ENCODE data around the gene ZDHHC6. TPM values are rescaled to one million over a fixed set of nuclear protein-coding genes. Genes with fewer than 3 reads are reported as not detected.

Gene ZDHHC6
- total and polyA plus RNA-seq, 2 of the 8 experiments (the other 6 are each of a cell fraction or from before 2014, with no cell fraction given), result 13.6 to 27.4 TPM

- TF ChIP-seq, protein P1, sequence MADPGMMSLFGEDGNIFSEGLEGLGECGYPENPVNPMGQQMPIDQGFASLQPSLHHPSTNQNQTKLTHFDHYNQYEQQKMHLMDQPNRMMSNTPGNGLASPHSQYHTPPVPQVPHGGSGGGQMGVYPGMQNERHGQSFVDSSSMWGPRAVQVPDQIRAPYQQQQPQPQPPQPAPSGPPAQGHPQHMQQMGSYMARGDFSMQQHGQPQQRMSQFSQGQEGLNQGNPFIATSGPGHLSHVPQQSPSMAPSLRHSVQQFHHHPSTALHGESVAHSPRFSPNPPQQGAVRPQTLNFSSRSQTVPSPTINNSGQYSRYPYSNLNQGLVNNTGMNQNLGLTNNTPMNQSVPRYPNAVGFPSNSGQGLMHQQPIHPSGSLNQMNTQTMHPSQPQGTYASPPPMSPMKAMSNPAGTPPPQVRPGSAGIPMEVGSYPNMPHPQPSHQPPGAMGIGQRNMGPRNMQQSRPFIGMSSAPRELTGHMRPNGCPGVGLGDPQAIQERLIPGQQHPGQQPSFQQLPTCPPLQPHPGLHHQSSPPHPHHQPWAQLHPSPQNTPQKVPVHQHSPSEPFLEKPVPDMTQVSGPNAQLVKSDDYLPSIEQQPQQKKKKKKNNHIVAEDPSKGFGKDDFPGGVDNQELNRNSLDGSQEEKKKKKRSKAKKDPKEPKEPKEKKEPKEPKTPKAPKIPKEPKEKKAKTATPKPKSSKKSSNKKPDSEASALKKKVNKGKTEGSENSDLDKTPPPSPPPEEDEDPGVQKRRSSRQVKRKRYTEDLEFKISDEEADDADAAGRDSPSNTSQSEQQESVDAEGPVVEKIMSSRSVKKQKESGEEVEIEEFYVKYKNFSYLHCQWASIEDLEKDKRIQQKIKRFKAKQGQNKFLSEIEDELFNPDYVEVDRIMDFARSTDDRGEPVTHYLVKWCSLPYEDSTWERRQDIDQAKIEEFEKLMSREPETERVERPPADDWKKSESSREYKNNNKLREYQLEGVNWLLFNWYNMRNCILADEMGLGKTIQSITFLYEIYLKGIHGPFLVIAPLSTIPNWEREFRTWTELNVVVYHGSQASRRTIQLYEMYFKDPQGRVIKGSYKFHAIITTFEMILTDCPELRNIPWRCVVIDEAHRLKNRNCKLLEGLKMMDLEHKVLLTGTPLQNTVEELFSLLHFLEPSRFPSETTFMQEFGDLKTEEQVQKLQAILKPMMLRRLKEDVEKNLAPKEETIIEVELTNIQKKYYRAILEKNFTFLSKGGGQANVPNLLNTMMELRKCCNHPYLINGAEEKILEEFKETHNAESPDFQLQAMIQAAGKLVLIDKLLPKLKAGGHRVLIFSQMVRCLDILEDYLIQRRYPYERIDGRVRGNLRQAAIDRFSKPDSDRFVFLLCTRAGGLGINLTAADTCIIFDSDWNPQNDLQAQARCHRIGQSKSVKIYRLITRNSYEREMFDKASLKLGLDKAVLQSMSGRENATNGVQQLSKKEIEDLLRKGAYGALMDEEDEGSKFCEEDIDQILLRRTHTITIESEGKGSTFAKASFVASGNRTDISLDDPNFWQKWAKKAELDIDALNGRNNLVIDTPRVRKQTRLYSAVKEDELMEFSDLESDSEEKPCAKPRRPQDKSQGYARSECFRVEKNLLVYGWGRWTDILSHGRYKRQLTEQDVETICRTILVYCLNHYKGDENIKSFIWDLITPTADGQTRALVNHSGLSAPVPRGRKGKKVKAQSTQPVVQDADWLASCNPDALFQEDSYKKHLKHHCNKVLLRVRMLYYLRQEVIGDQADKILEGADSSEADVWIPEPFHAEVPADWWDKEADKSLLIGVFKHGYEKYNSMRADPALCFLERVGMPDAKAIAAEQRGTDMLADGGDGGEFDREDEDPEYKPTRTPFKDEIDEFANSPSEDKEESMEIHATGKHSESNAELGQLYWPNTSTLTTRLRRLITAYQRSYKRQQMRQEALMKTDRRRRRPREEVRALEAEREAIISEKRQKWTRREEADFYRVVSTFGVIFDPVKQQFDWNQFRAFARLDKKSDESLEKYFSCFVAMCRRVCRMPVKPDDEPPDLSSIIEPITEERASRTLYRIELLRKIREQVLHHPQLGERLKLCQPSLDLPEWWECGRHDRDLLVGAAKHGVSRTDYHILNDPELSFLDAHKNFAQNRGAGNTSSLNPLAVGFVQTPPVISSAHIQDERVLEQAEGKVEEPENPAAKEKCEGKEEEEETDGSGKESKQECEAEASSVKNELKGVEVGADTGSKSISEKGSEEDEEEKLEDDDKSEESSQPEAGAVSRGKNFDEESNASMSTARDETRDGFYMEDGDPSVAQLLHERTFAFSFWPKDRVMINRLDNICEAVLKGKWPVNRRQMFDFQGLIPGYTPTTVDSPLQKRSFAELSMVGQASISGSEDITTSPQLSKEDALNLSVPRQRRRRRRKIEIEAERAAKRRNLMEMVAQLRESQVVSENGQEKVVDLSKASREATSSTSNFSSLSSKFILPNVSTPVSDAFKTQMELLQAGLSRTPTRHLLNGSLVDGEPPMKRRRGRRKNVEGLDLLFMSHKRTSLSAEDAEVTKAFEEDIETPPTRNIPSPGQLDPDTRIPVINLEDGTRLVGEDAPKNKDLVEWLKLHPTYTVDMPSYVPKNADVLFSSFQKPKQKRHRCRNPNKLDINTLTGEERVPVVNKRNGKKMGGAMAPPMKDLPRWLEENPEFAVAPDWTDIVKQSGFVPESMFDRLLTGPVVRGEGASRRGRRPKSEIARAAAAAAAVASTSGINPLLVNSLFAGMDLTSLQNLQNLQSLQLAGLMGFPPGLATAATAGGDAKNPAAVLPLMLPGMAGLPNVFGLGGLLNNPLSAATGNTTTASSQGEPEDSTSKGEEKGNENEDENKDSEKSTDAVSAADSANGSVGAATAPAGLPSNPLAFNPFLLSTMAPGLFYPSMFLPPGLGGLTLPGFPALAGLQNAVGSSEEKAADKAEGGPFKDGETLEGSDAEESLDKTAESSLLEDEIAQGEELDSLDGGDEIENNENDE (IDR thresholded peaks at IDR 0.05; ENCODE audit: insufficient replicate concordance, low read length), result no peak
- TF ChIP-seq RFX5 (IDR thresholded peaks at IDR 0.05; ENCODE audit: borderline replicate concordance, low read depth, low read length), result no peak
- no peak for TF ChIP-seq SIN3A (conservative IDR thresholded peaks at IDR 0.05 in 1 of 2, IDR thresholded peaks at IDR 0.05 in 1 of 2; ENCODE audit: low read depth in 1 of 2, low read length in 2 of 2)
- TF ChIP-seq JUN (IDR thresholded peaks at IDR 0.05; ENCODE audit: low read depth, low read length), result no peak
- no peak for TF ChIP-seq NANOG (IDR thresholded peaks at IDR 0.05; ENCODE audit: insufficient read depth, low read depth, low read length, poor library complexity, severe bottlenecking)
- TF ChIP-seq BRCA1 (IDR thresholded peaks at IDR 0.05; ENCODE audit: low read depth, low read length), result no peak
- no peak for TF ChIP-seq ASH2L (IDR thresholded peaks at IDR 0.05; ENCODE audit: low read length)
- TF ChIP-seq CTBP2 (IDR thresholded peaks at IDR 0.05; ENCODE audit: borderline replicate concordance, insufficient read depth, insufficient read length, low read length), result no peak
- TF ChIP-seq RAD21 (IDR thresholded peaks at IDR 0.05 in 1 of 2, conservative IDR thresholded peaks at IDR 0.05 in 1 of 2; ENCODE audit: low read depth in 2 of 2, low read length in 2 of 2), result no peak
- no peak for TF ChIP-seq SP4 (IDR thresholded peaks at IDR 0.05; ENCODE audit: low read length)
- no peak for TF ChIP-seq RBBP5 (IDR thresholded peaks at IDR 0.05; ENCODE audit: borderline replicate concordance, low read depth, low read length)
- no peak for TF ChIP-seq SP2 (IDR thresholded peaks at IDR 0.05; ENCODE audit: low read length)
Measured at GRCh38 chr10:112460366-112460765, 13.7 kb upstream of the ZDHHC6 start (continued).

Data from H1 (cell line).